Measurements from ENCODE around the gene MACF1. TPM values are rescaled to one million over a fixed set of nuclear protein-coding genes. Genes with fewer than 3 reads are reported as not detected.
"Not testable (repeated sequence)": the region's sequence is repeated elsewhere in the genome, so short reads cannot be mapped to it uniquely, and the experiment has no call there.

MACF1 gene
- total RNA-seq, 2 experiments from 2014 or later: 248 to 252 TPM

GRCh38 chr1:39458991-39459390 lies 254.5 kb downstream of the MACF1 start:
- H3K27ac Mint-ChIP-seq: no peak overlapping the region
- Histone ChIP-seq H3K4me1 (ENCODE audit: insufficient read depth, low read length) (no peaks in the 10 kb centered on the region), H3K27ac (ENCODE audit: low read depth in 1 of 2, low read length in 2 of 2) (no peak overlapping the region), H3K27me3 (ENCODE audit: control insufficient read depth in 1 of 2, insufficient read depth in 2 of 2, low read length in 2 of 2) (no peaks in the 10 kb centered on the region), H3K9me3 (ENCODE audit: control insufficient read depth in 1 of 2, insufficient read depth in 1 of 2, low read length in 2 of 2) (no peaks in the 10 kb centered on the region), H3K36me3 (ENCODE audit: insufficient read depth, low read length) (peaks cover 98% of the 10 kb centered on the region), H3K4me3 (ENCODE audit: low read length) (no peak overlapping the region)
- DNase-seq (no peak), ATAC-seq (ENCODE audit: poor library complexity) (no peak)
- H3K36me3 Mint-ChIP-seq (ENCODE audit: low read depth): peaks cover 100% of the 10 kb centered on the region
- intact Hi-C loops (cut with DNase I, micrococcal nuclease): no loop called here
- H3K9me3 Mint-ChIP-seq: no peaks in the 10 kb centered on the region
- H3K4me3 Mint-ChIP-seq: no peak overlapping the region
- H3K4me1 Mint-ChIP-seq (ENCODE audit: low read depth): no peaks in the 10 kb centered on the region
- no peak for TF ChIP-seq CTCF (IDR thresholded peaks at IDR 0.05)
- POLR2A ChIA-PET: no interaction called here
- CTCF ChIA-PET: no interaction called here
- no peaks in the 10 kb centered on the region for H3K27me3 Mint-ChIP-seq

- no peaks in the 10 kb centered on the region for H3K27me3 Mint-ChIP-seq
Observed at GRCh38 chr1:39462074-39462473, 257.6 kb downstream of the MACF1 start.

GRCh38 chr1:39466413-39467107 lies 262.1 kb downstream of the MACF1 start:
- no peak overlapping the region for H3K4me3 Mint-ChIP-seq

More at GRCh38 chr1:39462074-39462473, 257.6 kb downstream of the MACF1 start:
- DNase-seq: no peak
- no peaks in the 10 kb centered on the region for H3K4me1 Mint-ChIP-seq (ENCODE audit: low read depth)
- ChIA-PET CTCF (no interaction called here), POLR2A (interaction anchor here (0.7 kb wide), 1 partner anchor 1230 kb away, joined by 3 read pairs; the partner anchor contains the start of gene NFYC)
- H3K4me3 Mint-ChIP-seq: no peak overlapping the region
- no peaks in the 10 kb centered on the region for H3K9me3 Mint-ChIP-seq
- Histone ChIP-seq H3K4me3 (ENCODE audit: low read length) (no peak overlapping the region), H3K9me3 (ENCODE audit: control insufficient read depth in 1 of 2, insufficient read depth in 1 of 2, low read length in 2 of 2) (no peaks in the 10 kb centered on the region), H3K4me1 (ENCODE audit: insufficient read depth, low read length) (no peaks in the 10 kb centered on the region), H3K36me3 (ENCODE audit: insufficient read depth, low read length) (peaks cover 96% of the 10 kb centered on the region), H3K27me3 (ENCODE audit: control insufficient read depth in 1 of 2, insufficient read depth in 2 of 2, low read length in 2 of 2) (no peaks in the 10 kb centered on the region), H3K27ac (ENCODE audit: low read depth in 1 of 2, low read length in 2 of 2) (no peak overlapping the region)
- TF ChIP-seq CTCF (IDR thresholded peaks at IDR 0.05): no peak
- ATAC-seq (ENCODE audit: poor library complexity): no peak
- peaks cover 99% of the 10 kb centered on the region for H3K36me3 Mint-ChIP-seq (ENCODE audit: low read depth)
- intact Hi-C loops (cut with DNase I, micrococcal nuclease): no loop called here
- no peak overlapping the region for H3K27ac Mint-ChIP-seq

DNA sequence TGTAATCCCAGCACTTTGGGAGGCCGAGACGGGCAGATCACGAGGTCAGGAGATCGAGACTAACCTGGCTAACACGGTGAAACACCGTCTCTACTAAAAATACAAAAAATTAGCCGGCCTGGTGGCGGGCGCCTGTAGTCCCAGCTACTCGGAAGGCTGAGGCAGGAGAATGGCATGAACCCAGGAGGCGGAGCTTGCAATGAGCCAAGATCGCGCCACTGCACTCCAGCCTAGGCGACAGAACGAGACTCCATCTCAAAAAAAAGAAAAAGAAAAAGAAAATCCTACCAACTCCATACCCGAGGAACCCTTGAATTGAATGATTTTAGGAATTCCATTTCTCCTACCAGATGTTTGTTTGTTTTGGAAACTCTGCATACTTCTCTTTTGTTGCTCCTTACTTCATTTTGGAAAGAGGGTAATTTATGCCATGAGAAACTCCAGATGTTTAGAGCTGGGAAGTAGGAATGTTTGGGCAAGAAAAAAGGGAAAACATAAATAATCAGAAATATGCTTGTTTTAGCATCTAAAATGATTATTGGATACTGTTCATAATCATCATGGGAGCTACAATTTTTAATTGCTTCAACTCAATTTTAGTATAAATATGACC lies 262.7 kb downstream of the MACF1 start:
- H3K27me3 ChIP-seq (ENCODE audit: control insufficient read depth in 1 of 2, insufficient read depth in 2 of 2, low read length in 2 of 2); DNase-seq; H3K9me3 Mint-ChIP-seq; H3K4me1 Mint-ChIP-seq (ENCODE audit: low read depth); H3K27me3 Mint-ChIP-seq; H3K27ac Mint-ChIP-seq; H3K4me3 Mint-ChIP-seq; ATAC-seq (ENCODE audit: poor library complexity); intact Hi-C loops (cut with DNase I, micrococcal nuclease); H3K9me3 ChIP-seq (ENCODE audit: control insufficient read depth in 1 of 2, insufficient read depth in 1 of 2, low read length in 2 of 2); POLR2A ChIA-PET; H3K27ac ChIP-seq (ENCODE audit: low read depth in 1 of 2, low read length in 2 of 2); H3K4me1 ChIP-seq (ENCODE audit: insufficient read depth, low read length); H3K4me3 ChIP-seq (ENCODE audit: low read length); CTCF ChIA-PET: not testable (repeated sequence)
- H3K36me3 Mint-ChIP-seq (ENCODE audit: low read depth): peaks cover 94% of the 10 kb centered on the region
- H3K36me3 ChIP-seq (ENCODE audit: insufficient read depth, low read length): peaks cover 92% of the 10 kb centered on the region

More at GRCh38 chr1:39466413-39467107, 262.1 kb downstream of the MACF1 start:
- no peak for TF ChIP-seq CTCF (IDR thresholded peaks at IDR 0.05)
- DNase-seq: no peak
- POLR2A ChIA-PET: no interaction called here
- no peaks in the 10 kb centered on the region for H3K4me1 Mint-ChIP-seq (ENCODE audit: low read depth)
- H3K27ac Mint-ChIP-seq: no peak overlapping the region
- ATAC-seq (ENCODE audit: poor library complexity): no peak
- Histone ChIP-seq H3K36me3 (ENCODE audit: insufficient read depth, low read length) (peaks cover 94% of the 10 kb centered on the region), H3K27me3 (ENCODE audit: control insufficient read depth in 1 of 2, insufficient read depth in 2 of 2, low read length in 2 of 2) (no peaks in the 10 kb centered on the region), H3K4me1 (ENCODE audit: insufficient read depth, low read length) (no peaks in the 10 kb centered on the region), H3K9me3 (ENCODE audit: control insufficient read depth in 1 of 2, insufficient read depth in 1 of 2, low read length in 2 of 2) (no peaks in the 10 kb centered on the region), H3K4me3 (ENCODE audit: low read length) (no peak overlapping the region), H3K27ac (ENCODE audit: low read depth in 1 of 2, low read length in 2 of 2) (no peak overlapping the region)
- no peaks in the 10 kb centered on the region for H3K9me3 Mint-ChIP-seq
- intact Hi-C loops (cut with DNase I, micrococcal nuclease): no loop called here
- CTCF ChIA-PET: no interaction called here
- peaks cover 94% of the 10 kb centered on the region for H3K36me3 Mint-ChIP-seq (ENCODE audit: low read depth)
- no peaks in the 10 kb centered on the region for H3K27me3 Mint-ChIP-seq
